GM18520 (cell line): ENCODE data around the gene GALK1.
A peak's percentile ranks its signal among the peaks of the same experiment; 100 is the strongest.
"Not testable (repeated sequence)": the region's sequence is repeated elsewhere in the genome, so short reads cannot be mapped to it uniquely, and the experiment has no call there.

Experiments
- ATAC-seq: cut with Tn5 transposase; IDR thresholded peaks from one replicate; pipeline ENCODE4 v1.9.1; 2021; ENCODE audit not compliant: unreplicated experiment

Gene GALK1

DNA sequence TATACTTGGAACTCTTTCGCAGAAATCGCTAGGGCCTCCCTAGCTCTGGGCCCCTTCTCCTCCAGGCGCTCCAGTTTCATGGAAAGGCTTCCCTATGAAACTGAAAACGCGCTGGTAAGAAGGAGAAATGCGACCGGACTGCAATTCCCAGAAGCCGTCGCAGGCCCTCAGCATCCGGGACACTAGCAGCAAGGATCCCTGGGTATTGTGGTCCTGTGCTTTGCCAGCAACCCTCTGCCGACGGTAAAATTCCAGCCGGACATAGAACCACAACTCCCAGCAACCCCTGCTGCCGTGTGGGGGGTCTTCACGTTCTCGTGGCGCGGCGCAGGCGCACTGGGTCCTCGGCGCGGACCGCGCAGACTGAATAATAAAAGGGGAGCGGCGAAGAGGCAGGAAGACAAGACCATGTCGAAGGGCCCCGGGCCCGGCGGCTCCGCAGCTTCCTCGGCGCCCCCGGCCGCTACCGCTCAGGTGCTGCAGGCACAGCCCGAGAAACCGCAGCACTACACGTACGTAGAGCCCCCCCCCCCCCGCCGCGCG is 19.6 kb upstream of the GALK1 start, which contains the start of gene UNK:
TSS of gene UNK (plus strand) at position 334 of the 543 bp plus-strand sequence. CDS start at position 409, 75 bp downstream.
- peak; percentile 37 for ATAC-seq

DNA sequence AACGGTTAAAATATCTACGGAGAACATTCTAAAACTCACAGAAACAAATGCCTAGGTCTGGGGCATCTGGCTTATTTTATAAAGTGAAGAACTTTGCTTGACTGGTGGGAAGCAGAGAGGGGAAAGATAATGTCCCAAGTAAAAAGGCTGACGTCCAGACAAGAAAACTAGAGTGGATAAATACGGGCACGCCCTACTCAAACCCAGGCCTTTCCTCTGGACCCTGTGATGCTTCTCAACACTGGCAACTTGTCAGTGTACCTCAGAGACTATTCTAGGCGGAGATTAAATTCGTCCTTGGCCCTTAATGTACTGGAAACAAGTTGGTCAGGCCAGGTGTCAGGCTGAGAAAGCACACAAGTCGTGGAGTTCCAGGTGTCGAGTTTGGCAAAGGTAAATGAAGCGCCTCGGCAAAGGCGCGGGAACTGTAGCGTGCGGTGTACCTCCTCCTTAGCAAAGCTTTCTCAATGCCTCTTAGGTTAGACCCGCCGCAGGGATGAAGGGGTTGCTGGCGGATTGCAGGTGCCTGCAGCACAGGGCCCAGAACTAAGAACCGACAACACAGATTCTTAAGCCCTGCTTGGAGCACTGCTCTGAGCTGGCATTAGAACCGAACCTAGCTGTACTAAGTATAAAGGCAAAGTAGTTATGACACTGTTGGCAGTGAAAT is 18.9 kb upstream of the GALK1 start:
- ATAC-seq: no peak

DNA sequence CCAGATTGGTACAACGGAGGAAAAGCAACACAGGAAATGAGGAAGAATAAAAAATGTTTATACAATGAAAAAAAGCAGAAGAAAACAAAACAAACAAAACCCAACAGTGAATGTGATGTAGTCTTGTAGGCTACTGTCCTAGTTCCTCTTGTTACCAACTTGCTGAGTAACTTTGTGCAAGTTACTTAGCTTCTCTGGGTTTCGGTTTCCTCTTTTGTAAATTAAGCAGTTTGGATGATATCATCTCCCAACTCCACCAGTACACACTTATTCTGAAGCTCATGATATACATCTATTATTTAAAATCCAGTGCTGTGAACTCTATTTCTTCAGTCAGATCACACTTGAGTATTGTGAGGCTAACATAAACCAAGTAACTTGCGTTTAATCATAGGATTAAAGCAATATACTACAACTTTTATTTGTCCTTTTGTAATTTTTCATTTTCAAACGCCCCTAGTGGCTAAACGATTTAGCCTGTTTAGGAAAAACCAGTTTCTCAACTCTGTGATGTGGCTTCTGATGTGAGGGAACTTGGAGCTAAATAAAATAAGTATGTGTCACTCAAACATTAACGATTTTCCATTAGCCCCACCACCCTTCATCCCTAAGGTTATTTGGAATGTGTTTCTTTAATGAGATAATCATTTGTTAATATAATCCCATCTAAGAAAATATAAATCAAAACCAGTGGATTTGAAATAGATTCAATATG is 18.2 kb upstream of the GALK1 start:
- ATAC-seq: no peak

DNA sequence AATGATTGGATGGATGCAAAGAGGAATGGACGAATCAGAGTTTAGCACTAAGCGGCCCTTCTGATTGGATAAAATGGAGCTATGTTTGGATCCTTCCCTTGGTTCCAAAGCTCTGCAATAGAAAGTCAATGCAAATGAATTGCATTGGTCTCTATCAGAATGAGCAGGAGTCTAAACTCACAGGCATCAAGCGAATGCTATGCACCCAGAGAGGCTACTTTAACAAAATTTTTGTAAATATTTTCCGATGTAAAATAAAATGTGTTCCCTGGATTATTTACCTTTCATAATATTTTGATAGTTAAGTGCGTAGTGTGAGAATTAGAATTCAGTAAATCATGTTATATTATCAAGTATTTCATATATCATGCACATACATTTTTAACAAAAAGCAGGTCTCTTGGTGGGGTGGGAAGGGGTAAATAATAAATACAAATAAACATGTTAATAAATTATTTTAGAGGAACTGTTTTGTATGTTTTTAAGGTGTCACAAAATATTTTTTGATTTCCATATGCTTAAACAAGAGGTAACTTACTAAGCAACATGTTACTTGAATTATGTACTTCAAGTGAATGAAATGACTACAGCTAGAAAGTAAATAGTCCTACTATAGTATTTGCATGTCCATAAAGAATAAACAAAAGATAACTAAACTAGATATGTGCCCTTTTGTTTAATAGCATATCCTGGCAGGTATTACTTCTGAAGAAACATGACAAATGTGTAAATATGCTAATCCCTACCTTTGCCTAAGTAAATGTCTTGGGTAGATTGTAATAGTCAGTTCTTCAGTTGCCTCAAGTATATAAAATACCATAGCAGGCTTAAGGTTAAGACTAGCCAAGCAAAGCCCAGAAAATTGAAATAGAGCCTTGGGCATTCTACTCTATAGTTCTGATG is 15.2 kb upstream of the GALK1 start:
- no peak for ATAC-seq

DNA sequence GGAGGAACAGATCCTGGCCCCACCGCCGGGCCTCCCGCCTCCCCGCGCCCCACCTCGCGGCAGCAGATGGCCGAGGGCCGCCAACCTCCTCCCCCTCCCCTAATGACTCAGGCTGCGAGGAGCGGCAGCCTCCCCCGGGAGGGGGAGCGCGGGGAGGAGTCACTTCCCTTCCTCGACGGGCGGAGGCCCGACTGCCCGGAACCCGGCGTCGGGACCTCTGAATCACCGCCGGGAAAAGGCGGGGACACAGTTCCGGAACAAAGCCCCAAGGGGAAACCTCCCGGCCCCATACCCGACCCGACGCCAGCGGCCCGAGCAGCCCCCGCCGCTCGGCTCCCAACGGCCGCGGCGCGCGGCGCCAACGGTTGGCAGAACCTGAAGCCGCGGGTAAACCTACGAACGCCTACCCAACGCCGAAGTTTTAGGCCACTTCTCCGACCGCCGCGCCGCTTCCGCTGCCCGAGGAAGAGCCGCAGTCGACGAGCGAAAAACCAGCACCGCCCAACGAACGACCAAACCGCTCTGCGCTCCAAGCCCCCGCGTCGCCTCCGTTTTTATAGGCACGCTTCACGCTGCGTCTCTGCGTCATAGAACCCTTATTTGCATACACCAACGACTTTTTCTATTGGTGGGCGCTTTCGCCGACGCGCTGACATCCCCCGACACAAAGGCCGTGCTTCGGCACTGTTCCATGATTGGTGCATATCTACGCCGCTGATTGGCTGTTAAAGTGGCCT is 14.4 kb upstream of the GALK1 start:
- ATAC-seq: peak; percentile 69

DNA sequence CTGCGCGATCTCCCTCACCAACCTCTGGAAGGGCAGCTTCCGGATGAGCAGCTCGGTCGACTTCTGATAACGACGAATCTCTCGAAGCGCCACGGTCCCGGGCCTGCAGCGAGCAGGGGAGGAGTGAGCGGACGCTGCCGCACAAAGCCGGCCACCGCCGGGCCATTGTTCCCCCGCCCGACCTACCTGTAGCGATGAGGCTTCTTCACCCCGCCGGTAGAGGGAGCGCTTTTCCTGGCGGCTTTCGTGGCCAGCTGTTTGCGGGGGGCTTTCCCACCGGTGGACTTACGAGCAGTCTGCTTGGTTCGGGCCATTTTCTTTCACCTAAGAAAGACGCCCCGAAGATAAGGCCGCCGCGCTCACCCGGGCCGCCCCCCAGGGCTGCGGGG is 13.9 kb upstream of the GALK1 start:
- ATAC-seq: peak; percentile 1

DNA sequence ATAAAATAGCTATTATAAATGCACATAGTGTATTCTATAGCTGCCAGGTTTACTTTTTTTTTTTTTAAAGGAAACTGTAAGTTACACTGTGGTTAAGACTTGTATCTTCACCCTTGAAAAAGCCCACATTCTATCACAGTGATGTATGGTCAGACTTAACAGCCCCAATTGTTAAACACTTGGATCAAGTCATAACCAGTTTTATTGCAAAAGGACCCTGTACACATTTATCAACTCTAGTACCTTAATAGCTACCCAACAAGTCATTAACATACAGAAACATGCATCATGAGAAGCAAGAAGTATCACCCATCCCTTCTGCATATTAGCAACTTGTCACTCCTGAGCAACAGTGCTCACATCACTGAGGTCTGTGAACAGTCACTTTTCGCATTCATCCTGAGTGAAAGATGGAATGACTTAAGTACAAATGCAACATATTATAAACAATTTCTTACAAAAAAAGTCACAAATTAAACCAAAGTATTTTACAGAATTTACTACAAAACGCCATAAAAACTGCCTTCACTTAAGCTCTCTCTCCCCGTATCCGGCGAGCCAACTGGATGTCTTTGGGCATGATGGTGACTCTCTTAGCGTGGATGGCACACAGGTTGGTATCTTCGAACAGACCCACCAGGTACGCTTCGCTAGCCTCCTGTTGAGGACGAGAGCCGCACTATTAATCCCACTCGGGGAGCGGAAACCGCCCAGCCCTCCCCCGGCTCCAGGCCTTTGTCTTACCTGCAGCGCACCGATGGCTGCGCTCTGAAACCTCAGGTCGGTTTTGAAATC is 13.3 kb upstream of the GALK1 start:
- not testable (repeated sequence) for ATAC-seq

DNA sequence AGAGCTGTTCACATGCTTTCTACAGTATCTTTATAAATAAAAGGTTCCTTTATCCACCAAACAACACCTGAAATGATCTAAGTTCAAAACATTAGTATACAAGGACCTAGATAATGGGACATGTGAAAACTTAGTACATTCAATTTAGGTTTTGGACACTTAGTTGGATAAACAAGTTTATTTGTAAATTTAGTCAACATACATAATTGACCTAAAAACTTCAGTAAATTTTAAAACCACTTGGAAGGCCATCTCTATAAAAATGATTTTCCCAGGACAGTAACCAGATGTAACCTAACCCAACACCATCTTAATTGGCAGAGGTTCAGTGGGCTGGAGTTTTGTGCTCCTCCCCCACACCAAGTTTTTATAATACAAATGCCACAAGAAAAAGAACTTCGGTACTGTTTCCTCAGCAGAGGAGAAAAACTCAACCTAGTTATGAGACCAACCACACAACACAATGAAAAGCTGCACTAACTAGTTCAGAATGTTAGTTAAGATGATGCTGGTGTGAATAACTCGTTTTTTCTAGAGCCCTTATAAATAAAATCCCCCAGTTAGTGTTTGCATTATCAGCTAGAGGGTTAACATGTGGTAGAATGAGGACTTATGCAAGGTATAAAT is 12.4 kb upstream of the GALK1 start:
- no peak for ATAC-seq

DNA sequence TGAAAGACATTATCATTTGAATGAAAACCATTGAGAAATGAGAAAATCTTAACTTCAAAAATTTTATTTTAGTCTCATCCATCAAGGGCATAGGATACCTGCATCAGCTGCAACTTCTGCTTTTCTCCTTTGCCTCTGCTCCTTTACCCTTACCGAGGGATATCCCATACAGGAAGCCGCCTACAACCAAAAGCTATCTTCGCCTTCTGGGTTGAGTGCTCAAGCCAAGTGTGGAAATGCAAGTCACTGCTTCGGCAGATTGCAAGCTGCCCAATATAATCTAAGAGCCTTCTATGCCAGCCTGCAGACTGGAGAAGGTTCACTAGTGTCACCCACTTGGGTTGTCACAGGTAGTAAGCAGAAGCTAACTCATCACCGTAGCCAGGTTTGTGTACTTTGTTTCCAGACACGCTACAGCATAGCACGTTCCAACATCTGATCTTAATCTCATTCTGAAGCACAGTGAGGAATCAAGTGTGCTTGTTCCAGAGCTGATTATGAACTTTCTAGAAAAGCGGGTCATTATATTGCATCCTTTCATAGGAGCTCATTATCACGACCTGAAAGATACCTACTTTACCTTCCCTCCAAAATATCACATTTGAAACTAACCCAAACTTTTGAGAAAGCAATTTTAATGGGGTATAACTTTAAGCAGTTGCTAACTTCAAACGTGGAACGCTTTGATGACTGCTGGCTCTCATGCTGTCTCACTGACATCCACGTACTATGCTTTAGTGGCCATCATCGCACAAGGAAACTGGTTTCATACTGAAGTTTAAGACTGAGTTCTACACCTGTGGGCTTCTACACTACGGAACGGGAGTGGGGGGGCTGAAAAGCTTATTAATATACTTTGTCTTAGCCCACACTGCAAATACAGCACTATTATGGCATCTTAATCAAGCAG is 11.6 kb upstream of the GALK1 start:
- ATAC-seq: no peak

DNA sequence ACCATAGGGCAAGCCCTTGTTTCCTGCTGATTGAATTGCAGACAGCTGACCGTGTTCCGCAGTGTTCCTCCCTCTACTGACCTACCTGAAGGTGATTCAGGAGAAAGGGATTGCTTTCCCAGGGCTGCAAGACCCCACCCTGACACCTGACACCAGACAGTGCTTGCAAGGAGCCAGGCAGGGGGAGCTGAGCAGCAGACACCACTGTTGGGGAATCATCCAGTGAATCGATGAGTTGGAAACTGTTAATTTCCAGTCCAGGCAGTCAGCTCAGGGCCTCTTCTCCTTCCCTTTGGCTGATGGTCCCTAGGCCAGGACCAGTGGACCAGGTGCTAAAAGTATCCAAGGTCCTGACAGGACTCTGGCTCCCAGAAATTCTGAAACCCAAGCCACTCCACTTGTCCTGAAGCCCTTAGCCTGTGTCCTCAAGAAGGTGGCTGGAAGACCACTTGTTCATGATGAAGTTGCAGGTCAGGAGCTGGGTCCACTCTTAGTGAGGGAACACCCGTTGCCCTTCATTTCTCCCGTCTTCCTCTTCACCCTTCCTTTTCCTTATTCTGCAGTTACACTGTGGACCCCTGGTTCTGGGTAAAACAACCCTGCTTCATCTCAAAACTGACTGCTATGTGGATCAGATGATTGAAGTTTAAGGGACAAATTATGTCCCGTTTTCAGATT is 10.1 kb upstream of the GALK1 start:
- no peak for ATAC-seq

DNA sequence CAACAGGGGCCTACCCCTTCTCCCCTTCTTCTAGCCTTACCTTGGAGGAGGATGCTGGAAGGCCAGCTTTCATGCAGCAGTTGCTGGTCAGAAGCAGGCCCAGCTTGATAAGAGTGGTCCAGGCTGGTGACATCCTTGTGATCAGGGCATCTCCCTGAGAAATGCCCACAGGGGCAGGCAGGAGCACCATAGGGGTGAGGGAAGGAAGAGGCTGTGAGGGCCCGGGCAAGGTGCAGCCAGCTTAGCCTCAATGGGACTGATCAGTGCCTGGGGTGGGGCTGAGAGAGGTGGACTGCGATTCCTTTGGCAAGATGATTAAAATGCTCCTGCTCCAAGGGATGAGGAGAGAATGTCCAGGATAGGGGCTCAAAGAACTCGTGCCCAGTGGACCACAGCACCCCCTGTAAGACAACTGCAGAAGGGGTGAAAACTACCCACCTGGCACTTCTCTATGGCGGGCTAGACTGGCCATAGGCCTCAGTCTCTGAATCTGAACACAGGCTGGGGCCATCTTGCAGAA is 9.5 kb upstream of the GALK1 start:
- no peak for ATAC-seq

DNA sequence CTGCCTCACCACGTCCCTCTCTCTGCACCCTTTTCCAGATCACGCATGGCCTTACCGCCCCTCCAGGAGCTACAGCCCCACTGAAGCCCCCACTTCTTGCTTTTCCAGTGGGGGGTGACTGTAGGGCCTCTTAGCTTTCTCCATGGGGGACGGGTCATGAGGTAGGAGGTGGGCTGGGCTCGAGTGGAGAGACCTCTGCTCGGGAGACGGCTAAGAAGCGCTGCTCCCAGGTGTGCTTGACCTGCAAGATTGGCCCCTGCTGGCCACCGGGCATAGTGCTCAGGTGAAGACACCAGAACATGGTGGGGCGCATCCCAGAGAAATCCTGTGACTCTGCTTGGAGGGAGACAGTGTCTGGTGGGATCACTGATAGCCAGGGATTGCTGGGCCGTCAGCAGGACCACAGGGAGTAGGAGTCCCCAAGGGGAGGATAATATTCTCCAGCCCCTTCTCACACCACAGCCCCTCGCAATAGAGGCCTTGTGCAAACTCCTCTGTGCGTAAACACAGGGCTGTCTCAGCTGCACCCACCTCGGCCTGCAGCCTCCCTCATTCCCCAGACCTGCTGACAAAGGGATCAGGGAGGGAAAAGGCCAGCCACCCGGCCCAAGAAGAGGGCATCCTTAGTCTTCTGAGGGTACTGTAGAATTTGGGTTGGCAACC is 8.9 kb upstream of the GALK1 start:
- no peak for ATAC-seq

DNA sequence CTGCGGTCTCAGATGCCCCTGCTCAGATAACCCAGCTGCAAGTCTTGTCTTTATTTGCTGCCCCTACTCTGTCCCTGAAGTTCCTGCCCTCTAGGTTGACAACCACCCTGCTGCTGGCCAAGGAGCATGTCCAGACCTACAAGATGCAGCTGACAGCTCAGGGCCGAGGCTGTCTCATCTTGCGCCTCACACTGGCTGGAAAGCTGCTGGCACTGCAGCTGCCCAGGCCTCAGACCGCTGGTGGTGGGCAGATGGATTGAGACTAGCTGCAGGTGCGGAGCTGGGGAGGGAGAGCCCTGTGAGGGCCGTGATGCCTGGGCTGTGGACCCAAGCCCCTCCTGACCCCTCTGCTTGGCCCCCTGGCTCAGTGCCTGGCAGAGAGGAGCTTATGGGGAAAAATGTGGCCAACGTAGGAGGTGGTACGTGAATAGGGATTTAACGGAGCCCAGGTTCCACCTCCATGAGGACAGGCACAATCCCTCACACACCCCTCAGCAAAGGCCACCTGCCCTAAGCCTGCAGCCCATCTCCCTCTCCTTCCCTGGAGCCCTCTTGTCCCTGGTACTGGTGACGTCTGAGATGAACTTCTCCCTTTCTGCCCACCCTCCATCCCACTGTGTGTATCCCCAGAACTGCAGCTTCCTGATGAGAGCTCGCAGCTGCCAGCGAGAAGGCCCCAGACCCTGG is 8.3 kb upstream of the GALK1 start:
- ATAC-seq: no peak

DNA sequence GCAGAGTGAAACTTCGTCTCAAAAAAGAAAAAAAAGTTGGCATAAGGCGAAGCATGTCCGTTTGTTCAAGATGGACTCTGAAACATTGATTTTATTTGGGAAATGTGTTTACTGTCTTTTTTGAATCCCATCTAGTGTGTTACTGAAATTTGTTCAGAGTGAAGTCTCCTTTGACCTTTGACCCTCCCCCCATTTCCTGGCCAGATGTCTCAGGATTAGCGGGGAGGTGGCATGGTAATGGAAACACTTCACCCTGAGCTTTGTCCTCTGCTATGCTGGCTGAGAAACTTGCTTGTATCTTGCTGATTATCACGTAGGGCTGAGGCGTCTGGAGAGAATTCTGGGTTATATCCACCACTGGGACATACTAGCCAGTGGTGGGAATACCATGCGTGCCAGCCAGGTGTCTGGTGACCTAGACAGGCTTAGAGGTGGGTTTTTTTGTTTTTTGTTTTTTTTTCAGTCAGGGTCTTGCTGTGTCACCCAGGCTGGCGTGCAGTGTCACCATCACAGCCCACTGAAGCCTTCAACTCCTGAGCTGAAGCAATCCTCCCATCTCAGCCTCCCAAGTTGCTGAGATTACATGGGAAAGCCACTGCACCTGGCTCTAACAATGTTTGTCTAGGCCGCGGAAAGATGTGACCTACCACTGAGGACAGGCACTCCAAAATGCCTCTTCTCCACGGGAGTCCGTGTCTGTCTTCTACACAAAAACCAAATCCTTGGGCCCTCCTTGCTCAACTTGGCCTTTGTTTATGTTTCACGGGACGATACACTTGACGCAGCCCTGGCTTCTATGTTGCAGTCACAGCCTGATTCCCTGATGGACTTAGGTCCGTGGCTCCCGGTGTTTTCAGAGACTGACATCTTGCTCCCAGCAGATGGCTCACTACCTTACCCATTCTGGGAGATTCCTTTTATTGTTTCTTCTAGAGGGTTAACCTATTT is 6.6 kb upstream of the GALK1 start:
- no peak for ATAC-seq

DNA sequence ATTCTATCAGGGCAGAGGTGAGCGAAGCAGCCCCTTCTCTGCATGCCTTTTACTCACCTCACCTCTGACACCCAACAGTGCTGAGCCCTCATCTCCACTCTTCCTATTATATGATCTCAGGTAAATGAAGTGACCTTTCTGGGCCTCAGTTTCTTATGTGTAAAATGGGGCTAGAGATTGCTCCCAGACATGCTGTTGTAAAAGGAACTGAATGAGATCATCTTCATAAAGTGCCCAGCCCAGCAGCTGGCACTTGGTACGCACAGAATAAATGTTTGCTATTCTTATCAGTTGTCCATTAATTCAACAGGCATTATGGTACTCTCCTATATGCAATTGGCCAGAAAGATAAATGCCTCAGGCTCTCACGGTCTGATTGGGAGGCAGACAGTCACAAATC is 4.5 kb upstream of the GALK1 start:
- ATAC-seq: no peak
